Kidney (tissue), 14 donors: ENCODE measurements around the gene BCKDHB. TPM values are rescaled to one million over a fixed set of nuclear protein-coding genes. Genes with fewer than 3 reads are reported as not detected.

Experiments used
- DNase-seq, 5 donors: peaks; one replicate each; pipeline ENCODE4 v3.0.0-alpha.2; 2013 to 2020
- FAIRE-seq: peaks from 2 replicates; lab custom pipeline; 2012; peaks lifted over from hg19 to GRCh38; lab: Jason Lieb, UNC
- H3K27ac ChIP-seq, 2 donors: one replicate each; pipeline ENCODE4 v1.7.0; 2013; ENCODE audit warnings: low read depth in 2 of 2, low read length in 2 of 2, inconsistent platforms in 1 of 2
- H3K27me3 ChIP-seq: one replicate; pipeline ENCODE4 v1.7.1; 2013; ENCODE audit warnings: low read length, inconsistent platforms; ENCODE audit not compliant: control insufficient read depth, insufficient read depth
- H3K36me3 ChIP-seq, 3 donors: one replicate each; pipeline versions ENCODE4 v1.7.0 to v1.7.1; 2013; ENCODE audit warnings: low read length in 3 of 3, control low read depth in 1 of 3, inconsistent platforms in 1 of 3; ENCODE audit not compliant: insufficient read depth in 3 of 3, control insufficient read depth in 2 of 3
- H3K4me1 ChIP-seq, 3 donors: one replicate each; pipeline versions ENCODE4 v1.7.0 to v1.7.1; 2013; ENCODE audit warnings: low read length in 3 of 3, inconsistent platforms in 1 of 3, low read depth in 1 of 3; ENCODE audit not compliant: control insufficient read depth in 2 of 3, insufficient read depth in 2 of 3
- H3K4me3 ChIP-seq, 3 donors: one replicate each; pipeline versions ENCODE4 v1.7.0 to v1.8.1; 2013; ENCODE audit warnings: low read length in 3 of 3, control low read depth in 1 of 3, inconsistent platforms in 1 of 3
- H3K9ac ChIP-seq, 3 donors: one replicate each; pipeline versions ENCODE4 v1.7.0 to v1.7.1; 2013; ENCODE audit warnings: low read length in 3 of 3, control low read depth in 1 of 3, inconsistent platforms in 1 of 3
- H3K9me3 ChIP-seq, 3 donors: one replicate each; pipeline versions ENCODE4 v1.7.0 to v1.7.1; 2013; ENCODE audit warnings: low read length in 3 of 3, control low read depth in 1 of 3, inconsistent platforms in 1 of 3; ENCODE audit not compliant: control insufficient read depth in 2 of 3, insufficient read depth in 1 of 3
- CTCF ChIP-seq: IDR thresholded peaks from 3 replicates; pipeline ENCODE4 v1.5.1; 2012; ENCODE audit warnings: mild to moderate bottlenecking, moderate library complexity, borderline replicate concordance; ENCODE audit not compliant: insufficient read depth; ENCODE audit errors: extremely low read depth
- intact Hi-C: fragments of 100-400 bp; cut with DNase I; formaldehyde crosslinking; loops from one replicate; pipeline ENCODE4 v1.11.1; 2022
- polyA plus RNA-seq: library from polyadenylated mRNA; stranded (reverse); fragments of 350-450 nt; fragmentation: Illumina TruSeq; extraction: RNeasy Lipid Tissue Mini Kit (QIAGEN cat#74804); gene quantifications from one replicate; pipeline ENCODE4 v1.2.3, GENCODE V29; 2014; ENCODE audit warnings: low read depth, low replicate concordance; ENCODE audit not compliant: insufficient read depth
- total RNA-seq: library from RNA; stranded (reverse); fragmentation: NEBNext Ultra II Directional; extraction: Animal tissue kit (Norgen Biotek cat#: 25700); gene quantifications from one replicate; pipeline ENCODE4 v1.2.1, GENCODE V29; 2021
- donor health status: control.
- donor health status: control.
- donor health status: control.
- donor health status: control.
- donor health status: control.
- donor health status: DM: yes; HTN: yes; CAD: no.
- donor health status: Normal renal cell carcinoma (clear cell type).

BCKDHB gene
- total and polyA plus RNA-seq, 2 donors from 2014 or later = 21.0 to 22.8 TPM

- no peaks in the 10 kb centered on the region for H3K4me1 ChIP-seq
- intact Hi-C loops = no loop called here
- no peaks in the 10 kb centered on the region for H3K27me3 ChIP-seq
- DNase-seq (no peak), FAIRE-seq (peak; percentile 55)
- no peaks in the 10 kb centered on the region for H3K9me3 ChIP-seq
- H3K36me3 ChIP-seq = no peaks in the 10 kb centered on the region
- no peak for TF ChIP-seq CTCF
- no peak overlapping the region for H3K9ac ChIP-seq
- no peak overlapping the region for H3K4me3 ChIP-seq
- H3K27ac ChIP-seq = no peak overlapping the region
These were observed 250.1 kb downstream of the BCKDHB start for GRCh38 chr6:80356545-80356944.

GRCh38 chr6:80357081-80357480, 250.6 kb downstream of the BCKDHB start:
- no peak for FAIRE-seq
- Histone ChIP-seq H3K9ac (no peak overlapping the region), H3K4me1 (no peaks in the 10 kb centered on the region), H3K9me3 (no peaks in the 10 kb centered on the region), H3K4me3 (no peak overlapping the region), H3K36me3 (no peaks in the 10 kb centered on the region), H3K27me3 (no peaks in the 10 kb centered on the region), H3K27ac (no peak overlapping the region)
- no peak for DNase-seq
- intact Hi-C loops = no loop called here
- TF ChIP-seq CTCF = no peak

GRCh38 chr6:80357674-80358073, 251.2 kb downstream of the BCKDHB start:
- Histone ChIP-seq H3K36me3 (no peaks in the 10 kb centered on the region), H3K27me3 (no peaks in the 10 kb centered on the region), H3K27ac (no peak overlapping the region), H3K4me1 (no peaks in the 10 kb centered on the region), H3K9me3 (no peaks in the 10 kb centered on the region), H3K4me3 (no peak overlapping the region), H3K9ac (no peak overlapping the region)
- TF ChIP-seq CTCF = no peak
- no peak for FAIRE-seq
- intact Hi-C loops = no loop called here
- no peak for DNase-seq

GRCh38 chr6:80363501-80364122, 257.1 kb downstream of the BCKDHB start:
- no peak overlapping the region for H3K4me3 ChIP-seq
- no peaks in the 10 kb centered on the region for H3K36me3 ChIP-seq
- no peak overlapping the region for H3K27ac ChIP-seq
- FAIRE-seq = no peak
- no peaks in the 10 kb centered on the region for H3K4me1 ChIP-seq
- DNase-seq = no peak
- no peaks in the 10 kb centered on the region for H3K9me3 ChIP-seq
- TF ChIP-seq CTCF = no peak
- intact Hi-C loops = no loop called here
- no peaks in the 10 kb centered on the region for H3K27me3 ChIP-seq
- H3K9ac ChIP-seq = no peak overlapping the region
